Sciatic nerve (tissue), 2 donors: ENCODE measurements around the gene WNT2. TPM values are rescaled to one million over a fixed set of nuclear protein-coding genes. Genes with fewer than 3 reads are reported as not detected.
"Not testable (repeated sequence)": the region's sequence is repeated elsewhere in the genome, so short reads cannot be mapped to it uniquely, and the experiment has no call there.

Source experiments
- ATAC-seq: fragments of 200-7000 bp; cut with Tn5 transposase; one replicate; pipeline ENCODE4 v1.9.1; 2020; ENCODE audit warnings: mild to moderate bottlenecking, moderate library complexity
- DNase-seq: peaks from one replicate; pipeline ENCODE4 v3.0.0-alpha.2; 2020; ENCODE audit warnings: low spot score
- intact Hi-C: fragments of 100-400 bp; cut with DNase I; formaldehyde crosslinking; loops from one replicate; pipeline ENCODE4 v1.14.2; 2022
- total RNA-seq: library from RNA; stranded (reverse); fragmentation: NEBNext Ultra II Directional; extraction: Animal tissue kit (Norgen Biotek cat#: 25700); gene quantifications from one replicate; pipeline ENCODE4 v1.2.1, GENCODE V29; 2021
- donor health status: DM: no; HTN: no; CAD: no.
- donor health status: DM: no; HTN: no; CAD: no.

WNT2 gene
- total RNA-seq, 1 donor from 2014 or later = 0.31 TPM

DNA sequence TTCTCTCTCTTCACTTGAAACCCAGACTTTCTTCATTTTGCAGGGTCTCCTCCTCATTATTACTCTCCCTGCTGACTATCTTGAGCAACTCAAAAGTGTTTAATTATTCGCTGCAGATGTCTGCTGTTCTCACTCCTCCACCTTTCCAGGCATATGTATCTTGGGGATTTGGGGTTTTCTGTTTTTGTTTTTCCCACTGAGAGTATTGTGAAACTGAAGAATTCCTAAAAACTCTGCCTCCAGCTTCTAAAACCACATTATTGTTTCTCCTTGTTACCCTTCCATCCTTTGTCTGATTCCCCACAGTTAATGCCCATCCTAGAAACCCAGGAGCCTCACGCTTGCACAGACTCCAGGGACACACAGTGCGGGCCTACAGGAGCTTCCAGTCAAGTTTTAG, 51.3 kb downstream of the WNT2 start:
- ATAC-seq (no peak), DNase-seq (no peak)
- intact Hi-C loops = no loop called here

DNA sequence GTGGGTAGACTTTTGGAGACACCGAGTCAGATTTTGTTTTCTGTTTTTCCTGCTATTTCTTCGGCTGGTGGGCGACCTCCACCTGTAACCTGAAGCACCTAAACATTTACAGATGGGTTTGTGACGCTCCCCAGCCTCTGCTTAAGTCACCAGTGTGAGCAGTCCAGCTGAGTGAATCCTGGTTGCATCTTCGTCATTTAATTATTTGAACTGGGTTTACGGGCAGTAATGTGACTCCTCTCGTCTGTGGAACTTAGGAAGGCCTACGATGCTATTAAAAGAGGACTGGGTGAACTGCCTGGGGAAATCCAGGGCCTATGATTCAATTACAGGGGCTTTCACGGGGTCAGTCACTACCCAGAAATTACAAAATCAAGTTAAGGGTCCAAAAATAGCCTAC, 52.5 kb downstream of the WNT2 start:
- DNase-seq (no peak), ATAC-seq (no peak)
- intact Hi-C loops = no loop called here

DNA sequence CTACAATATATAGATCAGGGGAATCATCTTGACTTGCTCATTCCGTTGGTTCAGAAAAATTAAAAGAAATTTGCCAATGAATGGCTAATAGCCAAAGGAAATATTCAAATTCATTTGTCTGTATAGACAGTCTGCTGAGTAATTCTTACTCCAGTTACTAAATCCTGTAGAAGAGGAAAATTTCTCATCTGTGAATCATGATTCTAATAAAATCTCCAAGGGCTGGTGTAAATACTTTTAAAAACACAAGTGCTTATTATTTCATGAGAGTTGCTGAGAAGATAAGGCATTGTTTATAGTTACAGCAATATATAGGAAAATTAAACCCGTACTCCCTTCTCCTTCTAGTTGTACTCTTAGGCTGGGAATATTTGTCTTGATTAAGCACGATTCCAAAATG, 53.0 kb downstream of the WNT2 start:
- intact Hi-C loops = no loop called here
- DNase-seq = no peak
- no peak for ATAC-seq

DNA sequence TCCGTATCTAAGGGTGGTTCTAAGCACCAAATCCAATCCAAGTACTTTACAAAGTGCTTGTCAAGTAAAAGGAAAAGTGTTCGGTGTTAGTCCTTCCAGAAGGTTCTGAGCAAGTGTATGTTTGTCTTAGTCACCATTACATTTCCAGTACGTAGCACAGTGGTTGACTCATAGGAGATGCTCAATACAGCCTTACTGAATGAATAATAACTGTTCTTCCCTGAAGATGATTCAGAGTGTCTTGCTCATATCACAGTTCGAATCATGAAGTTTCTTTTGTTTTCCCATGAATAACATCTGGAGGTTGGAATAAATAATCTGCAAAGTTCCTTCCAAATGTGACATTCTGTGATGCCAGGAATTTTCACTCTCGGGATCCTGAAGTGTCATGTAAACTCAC, 53.4 kb downstream of the WNT2 start:
- intact Hi-C loops = no loop called here
- DNase-seq (no peak), ATAC-seq (no peak)

DNA sequence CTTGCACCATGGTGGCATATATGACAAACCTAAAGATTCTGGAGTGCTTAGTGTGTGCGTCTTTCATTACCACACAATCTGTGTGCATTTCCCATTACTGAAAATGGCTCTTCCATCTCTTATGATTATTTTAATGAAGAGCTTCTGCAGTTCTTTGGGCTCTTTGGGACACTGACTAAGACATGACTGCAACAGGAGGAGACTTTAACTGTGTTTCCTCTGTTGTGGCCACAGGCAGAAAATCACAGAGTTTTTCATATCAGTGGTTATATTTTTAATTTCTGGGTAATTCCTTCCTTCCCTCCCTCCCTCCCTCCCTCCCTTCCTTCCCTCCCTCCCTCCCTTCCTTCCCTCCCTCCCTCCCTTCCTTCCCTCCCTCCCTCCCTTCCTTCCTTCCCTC, 58.1 kb downstream of the WNT2 start:
- DNase-seq (no peak), ATAC-seq (no peak)

GRCh38 chr7:117262546-117262945, 60.3 kb downstream of the WNT2 start:
- ATAC-seq (no peak), DNase-seq (no peak)
- intact Hi-C loops = no loop called here

More for the DNA sequence above, 58.1 kb downstream of the WNT2 start:
- intact Hi-C loops = no loop called here

- DNase-seq (no peak), ATAC-seq (no peak)
- intact Hi-C loops = no loop called here
These were observed 63.2 kb downstream of the WNT2 start for GRCh38 chr7:117259615-117260014.

DNA sequence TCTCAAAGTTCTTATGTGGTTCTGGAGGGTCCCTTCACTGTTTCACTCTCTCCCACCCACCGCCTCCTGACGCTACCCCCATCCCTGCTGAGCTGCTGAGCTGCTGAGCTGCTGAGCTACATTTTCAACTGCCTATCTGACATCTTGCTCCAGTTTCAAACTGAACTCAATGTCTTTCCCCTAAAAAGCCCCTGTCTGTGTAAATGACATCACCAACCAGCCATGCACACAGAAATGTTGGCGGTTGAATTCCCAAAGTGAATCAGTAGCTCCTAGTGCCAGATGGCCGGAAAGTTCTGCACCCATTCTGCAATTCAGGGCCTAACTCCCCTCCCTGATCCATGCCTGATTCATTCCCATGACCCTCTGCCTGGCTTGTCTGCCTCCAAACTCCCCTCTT, 71.2 kb downstream of the WNT2 start:
- intact Hi-C loops = no loop called here
- ATAC-seq (no peak), DNase-seq (no peak)

DNA sequence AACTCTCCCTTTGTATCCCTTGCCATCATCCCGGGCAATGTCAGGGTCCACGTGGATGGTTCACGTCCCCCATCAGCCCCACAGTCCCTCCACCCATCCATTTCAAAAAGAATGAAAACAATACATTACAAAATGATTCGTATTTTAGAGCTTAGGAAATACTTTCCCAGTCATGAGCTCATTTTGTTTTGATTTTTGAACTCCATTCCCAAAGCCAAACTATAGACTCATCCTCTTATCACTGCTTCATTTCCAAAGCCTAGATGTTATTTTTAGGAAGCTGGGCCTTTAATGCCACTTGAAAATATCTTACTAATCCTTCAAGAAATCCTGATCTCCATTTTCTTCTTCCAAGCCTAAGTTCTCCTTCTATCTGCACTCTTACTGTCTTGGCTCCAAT, 72.1 kb downstream of the WNT2 start:
- ATAC-seq = no peak
- intact Hi-C loops = no loop called here

DNA sequence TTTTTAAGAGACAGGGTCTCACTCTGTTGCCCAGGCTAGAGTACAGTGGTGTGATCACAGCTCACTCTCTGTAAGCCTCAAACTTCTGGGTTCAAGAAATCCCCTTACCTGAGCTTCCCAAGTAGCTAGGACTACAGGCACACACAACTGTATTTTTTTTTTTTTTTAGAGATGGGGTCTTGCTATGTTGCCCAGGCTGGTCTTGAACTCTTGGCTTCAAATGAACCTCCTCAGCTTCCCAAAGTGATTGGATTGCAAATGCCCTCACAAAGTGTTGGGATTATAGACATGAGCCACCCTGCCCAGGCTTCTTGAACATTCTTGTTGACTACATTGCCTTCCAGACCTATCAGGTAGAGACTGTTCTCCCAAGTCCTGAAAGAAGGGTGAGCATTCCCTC, 72.6 kb downstream of the WNT2 start:
- no peak for DNase-seq
- intact Hi-C loops = no loop called here
- no peak for ATAC-seq

More for the DNA sequence above, 72.1 kb downstream of the WNT2 start:
- DNase-seq = no peak

DNA sequence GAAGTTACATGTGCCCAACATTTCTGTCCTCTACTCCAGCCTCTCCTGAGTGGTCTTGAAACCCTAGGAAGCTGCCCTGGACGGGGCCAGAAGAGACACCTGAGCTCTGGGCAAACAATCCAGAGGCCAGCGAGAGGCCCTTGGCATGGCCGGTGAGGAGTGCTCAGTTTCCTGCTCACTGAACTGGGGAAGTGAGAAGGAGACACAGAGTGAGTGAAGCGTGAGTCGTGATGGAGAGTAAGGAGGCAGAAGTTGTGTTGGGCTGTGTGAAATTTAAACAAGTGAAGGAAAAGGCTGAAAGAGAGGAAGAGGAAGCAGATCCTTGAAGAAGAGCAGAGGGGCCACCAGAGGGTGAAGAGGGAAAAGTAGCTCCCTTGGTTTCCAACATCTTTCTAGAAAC, 73.2 kb downstream of the WNT2 start:
- ATAC-seq (no peak), DNase-seq (no peak)
- intact Hi-C loops = no loop called here

- intact Hi-C loops = no loop called here
- no peak for ATAC-seq
- no peak for DNase-seq
These were observed 74.0 kb downstream of the WNT2 start for GRCh38 chr7:117248829-117249228.

- intact Hi-C loops = no loop called here
- DNase-seq (no peak), ATAC-seq (no peak)
These were observed 75.0 kb downstream of the WNT2 start for GRCh38 chr7:117247809-117248208.

DNA sequence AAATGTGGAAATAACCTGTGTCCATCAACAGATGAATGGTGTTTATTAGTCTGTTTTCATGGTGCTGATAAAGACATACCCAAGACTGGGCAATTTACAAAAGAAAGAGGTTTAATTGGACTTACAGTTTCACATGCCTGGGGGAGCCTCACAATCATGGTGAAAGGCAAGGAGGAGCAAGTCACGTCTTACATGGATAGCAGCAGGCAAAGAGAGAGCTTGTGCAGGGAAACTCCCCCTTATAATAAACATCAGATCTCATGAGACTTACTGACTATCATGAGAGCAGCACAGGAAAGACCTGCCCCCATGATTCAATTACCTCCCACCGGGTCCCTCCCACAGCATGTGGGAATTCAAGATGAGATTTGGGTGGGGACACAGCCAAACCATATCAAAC, 77.2 kb downstream of the WNT2 start:
- intact Hi-C loops, ATAC-seq, DNase-seq: not testable (repeated sequence)

- ATAC-seq (no peak), DNase-seq (no peak)
- intact Hi-C loops = no loop called here
These were observed 79.5 kb downstream of the WNT2 start for GRCh38 chr7:117243390-117243789.

GRCh38 chr7:117241088-117241487, 81.8 kb downstream of the WNT2 start:
- no peak for ATAC-seq
- no peak for DNase-seq
- intact Hi-C loops = no loop called here

GRCh38 chr7:117238937-117239336, 83.9 kb downstream of the WNT2 start:
- intact Hi-C loops = no loop called here
- DNase-seq = no peak

DNA sequence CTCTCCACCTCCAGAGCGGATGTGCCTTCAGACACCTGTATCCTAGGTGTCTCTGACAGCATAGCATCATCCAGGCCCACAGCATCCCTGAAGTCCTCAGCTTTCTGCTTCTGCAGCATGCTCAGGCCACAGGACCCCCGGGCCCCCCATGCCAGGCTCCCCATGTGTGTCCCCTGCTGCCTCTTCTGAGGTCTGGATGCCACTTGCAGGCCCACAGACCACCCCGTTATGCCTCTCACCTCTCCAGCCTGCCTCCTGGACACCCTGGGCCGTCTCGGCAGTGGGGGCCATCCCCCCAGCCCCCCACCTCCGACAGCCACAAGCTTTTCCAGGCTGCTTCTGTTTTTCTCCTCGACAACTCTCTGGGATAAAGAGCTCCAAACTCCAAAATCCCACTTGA, 84.4 kb downstream of the WNT2 start:
- ATAC-seq (no peak), DNase-seq (no peak)
- intact Hi-C loops = no loop called here

More at GRCh38 chr7:117238937-117239336, 83.9 kb downstream of the WNT2 start:
- no peak for ATAC-seq

DNA sequence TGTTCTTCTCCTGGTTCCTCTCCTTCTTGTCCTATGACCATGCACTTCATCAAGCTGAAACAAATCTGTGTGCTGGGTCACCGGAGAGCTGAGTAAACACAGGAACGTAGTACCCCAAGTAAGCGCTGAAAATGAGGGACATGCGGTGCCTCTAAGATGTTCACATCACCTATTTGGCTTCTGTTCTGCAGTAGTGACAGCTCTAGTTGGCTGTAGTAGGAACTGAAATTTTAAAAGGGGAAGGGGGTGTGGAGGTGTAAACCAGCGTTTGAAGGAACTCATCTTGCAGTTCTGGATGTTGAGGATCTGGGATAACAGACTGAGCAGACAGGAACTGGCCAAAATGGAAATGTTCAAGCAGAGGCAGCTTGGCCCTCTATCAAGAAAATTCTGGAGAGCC, 85.2 kb downstream of the WNT2 start:
- intact Hi-C loops = no loop called here
- DNase-seq (no peak), ATAC-seq (no peak)

GRCh38 chr7:117231047-117231359, 91.9 kb downstream of the WNT2 start:
- intact Hi-C loops = no loop called here
- DNase-seq (no peak), ATAC-seq (no peak)

DNA sequence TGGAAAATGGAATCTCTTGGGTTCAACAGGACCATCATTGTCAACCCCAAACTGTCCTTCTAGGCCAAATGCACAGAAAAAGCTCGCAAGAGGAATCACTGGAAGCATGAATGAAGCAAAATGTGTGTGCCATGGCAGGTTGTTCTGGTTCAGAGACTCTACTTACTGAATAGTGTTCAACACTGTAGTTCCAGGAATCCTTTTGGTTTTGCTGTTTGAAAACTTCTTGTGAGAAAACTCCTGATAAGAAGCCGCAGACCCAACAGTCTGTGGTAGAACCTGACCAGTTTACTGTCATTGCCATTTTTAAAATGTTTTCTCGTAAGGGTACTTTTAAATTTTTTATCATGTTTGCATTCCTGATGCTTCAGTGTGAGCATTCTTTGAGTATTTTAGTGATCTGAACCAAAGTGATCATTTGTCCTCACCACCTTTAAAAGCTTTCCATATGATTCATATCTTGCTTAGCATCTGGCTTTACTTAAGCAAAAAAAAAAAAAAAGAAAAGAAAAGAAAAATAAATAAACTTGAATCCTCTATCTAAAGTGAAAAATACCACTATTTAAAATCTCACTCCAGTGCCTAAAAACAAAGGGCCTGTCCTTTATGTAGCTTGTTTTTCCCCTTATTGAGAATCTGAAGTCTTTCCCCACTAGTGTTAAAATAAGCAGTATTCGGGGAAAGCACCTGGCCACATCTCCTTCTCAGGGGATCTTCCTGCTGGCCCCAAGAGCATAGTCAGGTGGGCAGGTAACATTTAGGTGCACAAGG, 92.4 kb downstream of the WNT2 start:
- intact Hi-C loops = no loop called here
- DNase-seq (no peak), ATAC-seq (no peak)
